Measurements from ENCODE around the gene RPL18.

- TF ChIP-seq CTCF (conservative IDR thresholded peaks at IDR 0.05 in 1 of 2, IDR thresholded peaks at IDR 0.05 in 1 of 2; ENCODE audit: extremely low read depth in 1 of 2, insufficient read depth in 1 of 2, low read depth in 1 of 2, low read length in 2 of 2) = no peak
- TF ChIP-seq EZH2 (IDR thresholded peaks at IDR 0.05; ENCODE audit: borderline replicate concordance, low read length) = no peak
Measured at GRCh38 chr19:48616491-48617056, 2.4 kb downstream of the RPL18 start.

All from mammary epithelial cell (primary cell).